HG02938 (cell line): ENCODE measurements around the gene DMKN.

Experiments
- ATAC-seq: cut with Tn5 transposase; IDR thresholded peaks from one replicate; pipeline ENCODE4 v1.9.1; 2021; ENCODE audit warnings: mild to moderate bottlenecking, moderate library complexity; ENCODE audit not compliant: unreplicated experiment

Gene DMKN, protein sequence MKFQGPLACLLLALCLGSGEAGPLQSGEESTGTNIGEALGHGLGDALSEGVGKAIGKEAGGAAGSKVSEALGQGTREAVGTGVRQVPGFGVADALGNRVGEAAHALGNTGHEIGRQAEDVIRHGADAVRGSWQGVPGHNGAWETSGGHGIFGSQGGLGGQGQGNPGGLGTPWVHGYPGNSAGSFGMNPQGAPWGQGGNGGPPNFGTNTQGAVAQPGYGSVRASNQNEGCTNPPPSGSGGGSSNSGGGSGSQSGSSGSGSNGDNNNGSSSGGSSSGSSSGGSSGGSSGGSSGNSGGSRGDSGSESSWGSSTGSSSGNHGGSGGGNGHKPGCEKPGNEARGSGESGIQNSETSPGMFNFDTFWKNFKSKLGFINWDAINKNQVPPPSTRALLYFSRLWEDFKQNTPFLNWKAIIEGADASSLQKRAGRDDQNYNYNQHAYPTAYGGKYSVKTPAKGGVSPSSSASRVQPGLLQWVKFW

DNA sequence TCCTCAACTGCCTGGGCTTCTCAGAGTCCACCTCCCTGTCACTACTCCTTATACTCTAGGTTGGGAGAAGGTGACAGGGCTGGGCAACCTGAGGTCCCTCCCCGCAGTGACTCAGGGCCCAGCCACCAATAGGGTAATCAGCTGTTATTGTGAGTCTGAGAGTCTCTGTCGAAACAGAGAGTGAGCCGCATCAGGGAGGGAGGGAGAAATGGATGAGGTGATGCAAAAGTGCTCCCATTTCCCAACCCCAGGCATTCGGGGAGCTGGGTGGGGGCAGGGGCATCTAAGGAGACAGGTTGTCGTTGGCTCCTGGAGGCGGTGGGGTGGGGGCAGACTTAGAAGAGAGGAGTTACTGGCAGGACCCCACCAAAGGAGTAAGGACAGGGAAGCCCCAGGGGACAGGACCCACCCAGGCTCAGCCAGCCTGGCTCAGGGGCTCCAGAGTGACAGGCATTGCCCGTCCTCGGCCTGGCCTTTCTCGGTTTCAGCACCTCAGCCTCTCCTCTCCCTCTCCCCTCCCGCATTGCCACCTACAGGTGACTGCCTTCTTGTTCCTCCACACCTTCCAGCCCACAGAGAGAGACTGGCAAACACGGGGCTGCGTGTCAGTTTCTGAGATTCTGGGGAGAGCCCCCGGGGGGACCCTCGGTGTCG, at the start of gene DMKN:
Gene DMKN (minus strand): TSS at position 22 of the 654 bp plus-strand sequence. CDS start 174 bp downstream, outside the sequence.
- ATAC-seq: no peak

DNA sequence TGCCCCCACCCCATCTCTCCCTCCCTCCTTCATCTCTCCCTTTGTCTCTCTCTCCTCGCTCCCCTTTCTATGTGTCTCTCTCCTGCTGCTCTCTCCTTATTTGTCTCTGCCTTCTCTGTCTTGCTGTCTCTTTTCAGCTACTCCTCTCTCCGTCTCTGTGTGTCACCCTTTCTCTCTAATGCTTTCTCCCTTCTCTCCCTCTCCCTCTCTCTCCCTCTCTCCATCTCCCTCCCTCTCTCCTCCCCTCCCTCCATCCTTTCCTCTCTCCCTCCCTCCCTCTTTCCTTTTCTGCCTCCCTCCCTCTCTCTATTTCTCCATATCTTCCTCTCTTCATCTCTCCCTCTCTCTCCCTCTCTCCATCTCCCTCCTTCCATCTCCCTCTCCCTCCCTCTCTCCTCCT, 49.3 kb upstream of the DMKN start:
- ATAC-seq: no peak

DNA sequence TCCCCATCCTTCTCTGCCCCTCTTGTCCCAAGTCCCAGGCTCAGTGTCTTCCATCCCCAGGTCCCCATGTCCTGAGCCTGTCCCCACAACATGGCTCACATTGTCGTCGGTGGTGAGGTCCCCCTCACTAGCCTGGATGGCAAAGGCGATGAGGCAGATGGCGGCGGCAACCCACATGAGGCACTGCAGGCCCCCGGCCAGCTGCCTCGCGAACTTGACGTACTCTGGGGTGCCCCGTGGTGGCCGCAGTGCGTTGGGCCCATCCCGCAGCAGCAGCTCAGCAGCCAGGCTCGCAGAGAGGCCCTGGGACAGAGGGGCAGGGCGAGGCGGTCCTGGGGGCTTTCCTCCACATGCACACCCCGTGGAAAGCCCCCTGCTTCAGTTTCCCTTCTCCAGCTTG, 48.9 kb upstream of the DMKN start:
- no peak for ATAC-seq

DNA sequence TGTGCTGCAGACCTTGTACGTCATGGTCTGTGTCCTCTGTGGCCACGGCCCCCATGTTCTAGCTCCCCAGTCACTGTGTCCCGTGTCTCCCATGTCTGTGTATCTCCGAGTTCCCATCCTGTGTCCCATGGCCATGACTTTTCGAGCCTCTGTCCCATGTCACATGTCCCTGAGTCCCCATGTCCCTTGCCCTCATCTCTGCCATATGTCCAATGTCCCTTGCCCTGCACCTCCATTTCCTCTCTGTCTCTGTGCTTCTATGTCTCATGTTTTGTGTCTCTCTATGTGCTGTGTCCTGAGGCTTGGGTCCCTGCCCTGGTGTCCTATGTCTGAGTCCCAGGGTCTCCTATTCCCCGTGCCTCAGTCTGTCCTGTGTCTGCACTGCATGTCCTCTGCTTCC, 48.0 kb upstream of the DMKN start:
- no peak for ATAC-seq

DNA sequence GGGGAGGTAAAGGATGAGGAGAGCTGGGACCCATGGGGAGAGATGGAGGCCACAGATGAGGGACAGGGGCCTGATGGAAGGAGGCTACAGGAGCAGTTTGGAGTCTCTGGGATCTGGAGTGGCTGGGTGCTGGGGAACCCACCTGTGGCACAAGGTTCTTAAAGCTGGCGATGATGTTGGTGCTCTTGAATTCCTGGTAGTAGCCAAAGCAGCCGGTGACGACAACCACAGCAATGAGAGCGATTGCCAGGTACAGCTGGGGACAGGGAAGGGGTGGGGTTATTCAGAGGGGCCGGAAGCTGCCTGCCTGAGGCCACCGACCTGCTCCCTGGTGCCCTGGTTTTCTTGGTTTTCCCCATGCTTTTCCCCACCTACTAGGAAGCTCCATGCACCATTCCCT, 47.2 kb upstream of the DMKN start:
- ATAC-seq: no peak

DNA sequence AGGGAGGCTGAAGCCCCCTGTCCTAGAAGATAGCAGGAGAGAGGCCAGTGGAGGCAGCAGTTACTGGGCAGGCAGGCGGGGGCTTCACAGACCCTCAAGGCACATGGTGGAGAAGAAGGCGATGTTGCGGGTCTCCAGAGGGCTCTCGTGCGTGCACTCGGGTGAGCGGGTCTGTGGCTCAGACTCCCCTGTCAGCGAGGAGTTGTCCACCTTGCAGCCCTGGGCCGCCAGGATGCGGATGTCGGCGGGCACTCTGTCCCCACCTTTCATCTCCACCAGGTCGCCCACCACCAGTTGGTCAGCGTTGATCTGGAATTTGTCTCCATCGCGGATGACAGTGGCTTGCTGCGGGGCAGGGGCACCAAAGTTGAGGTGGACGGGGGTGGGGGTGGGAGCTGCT, 46.8 kb upstream of the DMKN start:
- no peak for ATAC-seq

DNA sequence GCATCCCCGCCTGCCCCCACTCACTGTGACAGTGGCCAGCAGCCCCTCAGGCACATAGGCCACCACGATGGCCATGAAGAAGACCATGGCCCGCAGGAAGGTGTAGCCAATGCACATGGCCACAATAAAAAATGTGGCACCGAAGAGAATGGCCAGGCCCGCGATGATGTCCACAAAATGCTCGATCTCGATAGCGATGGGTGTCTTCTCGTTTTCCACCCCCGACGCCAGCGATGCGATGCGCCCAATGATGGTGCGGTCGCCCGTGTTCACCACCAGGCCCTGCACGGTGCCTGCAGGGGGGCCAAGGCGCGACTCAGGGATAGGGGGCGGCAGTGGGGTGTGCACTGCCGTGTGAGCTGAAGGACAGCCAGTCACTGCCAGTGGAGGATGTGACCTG, 46.3 kb upstream of the DMKN start:
- no peak for ATAC-seq

DNA sequence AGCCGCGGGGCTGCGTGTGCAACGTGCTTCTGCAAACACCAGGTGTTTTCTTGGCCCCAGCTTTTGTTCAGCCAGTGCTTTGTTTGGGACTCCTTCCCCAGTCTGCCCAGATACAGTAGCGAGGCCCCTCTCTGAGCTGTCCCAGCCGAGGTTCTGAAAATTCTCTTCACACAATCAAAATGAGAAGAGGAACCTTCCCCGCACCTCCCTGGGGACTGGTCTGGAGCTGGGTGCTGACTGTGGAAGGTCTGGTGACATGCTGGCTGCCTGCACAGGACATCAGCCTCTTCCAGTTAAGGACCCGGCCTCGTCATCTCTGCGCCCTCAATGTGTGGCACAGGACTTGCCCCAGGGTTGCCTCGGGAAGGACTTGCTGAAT, 45.8 kb upstream of the DMKN start:
- no peak for ATAC-seq

DNA sequence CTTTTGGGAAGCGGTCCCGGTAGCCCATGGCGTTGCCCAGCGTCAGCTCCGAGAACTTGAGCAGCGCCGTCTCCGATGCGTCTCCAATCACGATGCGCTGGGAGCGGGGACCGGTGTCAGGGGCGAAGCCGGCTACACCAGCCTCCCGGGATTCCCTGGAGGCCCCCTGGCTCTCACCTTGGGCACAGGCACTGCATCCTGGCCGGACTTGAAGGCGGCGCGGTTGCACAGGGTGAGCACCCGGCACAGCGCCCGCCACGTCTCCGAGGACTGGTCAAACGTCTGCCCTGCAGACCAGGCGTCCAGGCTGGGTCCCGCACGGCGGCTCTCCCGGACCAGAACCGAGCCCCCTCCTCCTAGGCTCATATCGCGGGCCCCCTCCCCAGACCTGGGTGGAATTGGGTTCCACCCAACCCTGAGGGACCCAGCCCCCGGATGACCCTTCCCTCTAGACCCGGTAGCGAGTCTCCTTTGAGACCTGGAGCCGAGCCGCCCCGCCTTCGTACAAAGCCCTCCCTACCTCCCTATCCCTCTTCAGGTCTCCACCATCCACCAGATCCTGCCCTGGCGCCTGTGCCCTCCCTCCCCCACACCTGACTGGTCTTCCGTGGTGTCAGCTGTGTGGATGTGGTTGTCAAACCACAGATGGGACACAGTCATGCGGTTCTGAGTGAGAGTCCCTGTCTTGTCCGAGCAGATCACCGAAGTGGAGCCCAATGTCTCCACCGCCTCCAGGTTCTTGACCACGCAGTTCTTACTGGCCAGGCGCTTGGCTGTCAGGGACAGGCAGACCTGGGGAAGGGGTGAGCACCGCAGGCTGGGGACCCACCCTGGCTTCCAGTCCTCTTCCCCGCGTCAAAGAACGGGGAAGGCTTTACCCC, 45.2 kb upstream of the DMKN start:
- no peak for ATAC-seq

DNA sequence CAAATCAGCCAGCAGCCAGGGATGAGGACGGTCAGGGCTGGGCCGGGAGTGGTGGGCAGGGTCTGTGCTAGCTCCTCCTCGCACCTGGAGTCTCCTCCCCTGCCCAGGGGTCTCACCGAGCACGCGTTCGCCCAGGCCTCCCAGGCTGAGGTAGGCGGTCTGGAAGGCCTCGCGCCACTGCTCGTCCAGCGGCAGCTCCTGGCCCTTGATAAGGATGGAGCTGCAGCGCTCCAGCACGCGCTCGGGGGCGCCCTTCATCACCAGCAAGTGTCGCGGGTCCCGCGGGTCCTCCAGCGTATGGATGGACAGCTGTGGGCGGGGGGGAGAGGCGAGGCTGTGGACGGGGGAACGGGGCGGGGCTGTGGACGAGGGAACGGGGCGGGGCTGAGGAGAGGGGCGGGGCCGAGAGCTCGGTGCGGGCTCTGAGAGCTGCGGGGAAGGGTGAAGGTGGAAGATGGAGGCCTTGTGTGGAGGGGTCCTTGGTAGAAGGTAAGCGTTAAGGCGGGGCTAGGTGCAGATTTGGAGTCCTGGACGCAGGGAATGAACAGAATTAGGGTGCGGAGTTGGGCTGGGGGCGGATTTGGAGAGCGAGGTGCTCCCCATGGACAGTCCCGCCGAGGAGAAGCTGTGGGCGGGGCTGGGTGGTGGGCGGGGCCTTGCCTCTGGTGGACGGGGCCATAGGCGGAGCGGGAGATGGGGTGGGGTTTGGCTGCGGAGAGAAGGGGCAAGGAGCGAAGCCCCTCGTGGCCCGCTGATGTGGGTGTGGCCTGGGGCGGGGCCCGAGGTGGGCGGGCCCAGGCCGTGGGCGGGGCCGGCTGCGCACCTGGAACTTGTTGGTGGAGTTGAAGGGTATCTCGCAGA, 44.3 kb upstream of the DMKN start:
- no peak for ATAC-seq

DNA sequence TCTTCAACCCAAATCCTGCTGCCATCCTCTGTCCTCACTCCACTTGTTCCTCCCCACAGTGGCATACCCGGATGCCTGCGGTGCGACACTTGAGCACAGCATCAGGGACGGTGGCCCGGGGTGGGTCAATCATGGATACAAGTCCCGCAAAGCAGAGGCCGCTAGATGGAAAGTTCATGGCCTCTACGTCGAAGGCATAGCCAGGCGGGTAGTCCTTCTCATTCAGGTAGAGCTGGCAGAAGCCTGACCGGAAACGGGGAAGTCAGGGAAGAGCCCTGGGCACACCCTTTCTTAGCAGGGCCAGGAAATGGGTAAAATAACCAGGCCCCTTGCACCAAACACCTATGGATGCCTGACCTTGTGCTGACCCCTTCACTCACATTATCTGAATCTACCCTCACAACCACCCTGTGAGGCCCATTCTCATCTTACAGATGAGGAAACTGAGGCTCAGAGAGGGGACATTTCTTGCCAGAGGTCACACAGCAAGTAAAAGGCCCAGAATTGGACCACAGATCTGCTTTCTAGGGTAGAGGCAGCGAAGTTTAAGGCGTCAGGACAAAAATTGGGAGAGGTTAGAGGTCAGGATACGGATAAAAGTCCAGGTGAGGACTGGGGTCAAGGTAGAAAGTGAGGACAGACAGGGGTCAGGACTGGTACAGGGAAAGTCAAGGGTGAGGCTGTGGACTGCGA, 43.5 kb upstream of the DMKN start:
- no peak for ATAC-seq

DNA sequence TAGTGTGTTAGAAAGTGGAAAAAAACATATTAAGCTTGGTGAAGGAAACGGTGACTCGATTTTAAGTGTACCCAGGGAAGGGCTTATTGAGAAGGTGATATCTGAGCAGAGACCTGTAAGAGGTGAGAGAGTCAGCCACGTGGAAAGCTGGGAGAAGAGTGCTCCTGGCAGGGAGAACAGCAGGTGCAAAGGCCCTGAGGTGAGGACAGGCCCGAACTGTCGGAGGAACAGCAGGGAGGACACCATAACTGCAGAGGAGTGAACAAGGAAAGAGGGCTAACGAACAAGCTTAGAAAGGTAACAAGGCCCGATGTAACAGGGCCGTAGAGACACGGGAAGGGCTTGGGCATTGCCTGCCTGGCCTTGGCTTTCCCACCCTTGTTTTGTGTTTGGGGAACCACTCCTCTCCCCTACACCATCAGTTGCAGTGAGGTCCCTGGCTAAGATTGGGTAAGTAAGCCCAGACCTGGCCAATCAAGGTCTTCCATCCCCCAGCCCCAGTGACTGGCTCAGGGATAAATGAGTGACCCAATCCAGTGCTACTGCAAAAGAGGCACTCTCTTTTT, 42.7 kb upstream of the DMKN start:
- no peak for ATAC-seq

DNA sequence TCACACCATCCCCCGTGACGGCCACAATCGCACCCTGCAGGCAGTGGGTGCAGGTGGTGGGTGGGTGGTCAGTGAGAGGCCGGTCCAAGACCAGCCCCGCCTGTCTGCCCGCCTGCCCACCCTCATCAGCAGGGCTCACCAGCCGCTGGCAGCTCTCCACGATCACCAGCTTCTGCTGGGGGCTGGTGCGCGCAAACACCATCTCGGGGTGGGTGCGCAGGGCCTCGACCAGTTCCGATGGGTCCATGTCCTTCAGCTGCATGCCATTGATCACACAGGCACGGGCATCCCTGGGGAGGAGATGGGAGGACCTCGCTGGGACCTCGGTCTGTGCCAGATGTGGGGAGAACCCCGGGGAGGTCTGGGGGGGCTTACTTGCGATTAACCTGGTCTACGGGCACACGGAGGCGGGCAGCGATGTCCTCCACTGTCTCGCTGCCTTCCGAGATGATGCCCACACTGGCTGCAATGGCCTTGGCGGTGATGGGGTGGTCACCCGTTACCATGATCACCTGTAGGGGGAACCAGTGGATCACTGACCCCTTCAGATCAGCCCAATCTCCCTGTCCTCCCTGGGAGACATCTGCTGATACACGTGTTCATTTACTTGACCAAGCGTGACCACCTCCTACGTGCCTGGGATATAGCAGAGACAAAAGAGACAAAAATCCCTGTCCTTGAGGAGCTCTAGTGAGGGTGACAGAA, 42.0 kb upstream of the DMKN start:
- no peak for ATAC-seq

DNA sequence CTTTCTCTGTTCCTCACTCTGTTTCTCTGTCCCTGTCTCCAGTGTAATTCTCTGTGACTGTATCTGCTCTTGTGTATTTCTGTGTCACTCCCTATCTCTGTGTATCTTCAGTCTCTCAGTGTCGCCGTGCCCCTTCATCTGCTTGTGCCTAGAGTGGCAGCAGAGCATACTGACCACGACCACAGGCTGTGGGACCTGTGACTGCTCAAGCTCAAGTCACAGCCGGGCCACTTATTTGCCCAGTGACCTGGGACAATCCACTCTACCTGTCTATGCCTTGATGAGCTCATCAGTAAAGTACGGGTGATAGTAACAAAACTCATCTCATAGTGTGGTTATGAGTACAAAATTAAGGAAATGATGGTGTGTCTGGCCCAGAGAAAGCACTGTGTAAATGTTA, 40.6 kb upstream of the DMKN start:
- no peak for ATAC-seq

DNA sequence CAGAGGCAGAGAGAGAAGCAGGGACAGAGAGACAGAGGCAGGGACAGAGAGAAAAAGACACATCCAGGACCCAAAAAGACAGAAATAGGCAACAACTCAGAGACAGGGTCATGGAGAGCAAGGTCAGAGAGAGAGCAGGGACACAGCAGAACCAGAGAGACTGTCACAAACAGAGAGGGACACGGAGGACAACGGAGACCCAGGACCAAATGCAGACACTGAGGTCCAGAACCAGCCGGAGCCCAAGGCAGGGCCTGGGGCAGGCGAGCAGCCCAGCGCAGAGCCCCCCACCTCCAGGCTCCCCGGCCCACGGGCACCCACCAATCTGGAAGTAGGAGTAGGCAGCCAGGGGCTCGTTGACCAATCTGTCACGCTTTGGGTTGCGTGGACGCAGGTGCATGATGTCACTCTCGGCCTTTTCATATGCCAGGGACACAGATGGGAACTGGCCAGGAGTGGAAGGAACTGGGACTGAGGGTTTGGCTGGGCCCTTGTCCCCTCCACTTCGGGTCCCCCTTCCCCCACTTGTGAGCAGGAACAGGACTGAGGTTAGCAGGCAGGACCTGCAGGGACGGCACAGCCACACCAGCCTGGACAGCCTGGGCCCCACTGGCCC, 40.0 kb upstream of the DMKN start:
- no peak for ATAC-seq

DNA sequence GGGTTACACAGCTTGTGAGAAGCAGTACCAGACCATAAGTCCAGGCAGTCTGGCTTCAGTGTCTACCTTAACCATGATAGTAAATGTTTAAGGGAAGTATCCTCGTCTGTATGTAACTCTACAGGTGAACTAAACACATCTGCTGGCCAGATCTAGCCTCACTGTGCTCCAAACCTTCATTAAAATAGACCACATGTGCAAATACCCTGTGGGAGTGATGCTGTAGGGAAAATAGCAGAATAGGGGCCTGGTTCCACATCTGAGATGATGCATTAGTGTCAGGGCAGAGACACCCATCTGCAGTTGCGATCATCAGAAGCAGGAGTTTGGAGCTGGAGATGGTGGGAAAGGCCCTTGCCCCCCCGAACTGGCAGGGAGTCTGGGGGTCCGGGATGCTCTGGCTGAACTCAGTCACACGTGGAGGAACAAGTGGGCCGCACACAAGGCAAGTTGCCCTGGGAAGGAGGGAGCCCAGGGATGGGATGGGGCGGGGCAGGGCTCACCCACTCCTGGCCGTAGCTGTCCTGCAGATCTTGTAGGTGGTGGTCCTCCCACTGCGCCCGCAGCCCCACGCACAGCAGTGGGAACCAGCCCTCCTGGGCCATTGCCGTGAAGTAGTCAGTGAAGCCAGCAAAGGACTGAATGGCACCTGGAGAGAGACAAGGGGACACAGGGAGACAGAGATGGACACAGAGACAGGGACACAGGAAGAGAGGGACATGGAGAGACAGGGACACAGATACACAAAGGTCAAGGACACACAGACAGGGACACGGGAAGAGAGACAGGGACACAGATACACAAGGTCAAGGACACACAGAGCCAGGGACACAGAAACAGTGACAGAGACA, 39.3 kb upstream of the DMKN start:
- no peak for ATAC-seq

DNA sequence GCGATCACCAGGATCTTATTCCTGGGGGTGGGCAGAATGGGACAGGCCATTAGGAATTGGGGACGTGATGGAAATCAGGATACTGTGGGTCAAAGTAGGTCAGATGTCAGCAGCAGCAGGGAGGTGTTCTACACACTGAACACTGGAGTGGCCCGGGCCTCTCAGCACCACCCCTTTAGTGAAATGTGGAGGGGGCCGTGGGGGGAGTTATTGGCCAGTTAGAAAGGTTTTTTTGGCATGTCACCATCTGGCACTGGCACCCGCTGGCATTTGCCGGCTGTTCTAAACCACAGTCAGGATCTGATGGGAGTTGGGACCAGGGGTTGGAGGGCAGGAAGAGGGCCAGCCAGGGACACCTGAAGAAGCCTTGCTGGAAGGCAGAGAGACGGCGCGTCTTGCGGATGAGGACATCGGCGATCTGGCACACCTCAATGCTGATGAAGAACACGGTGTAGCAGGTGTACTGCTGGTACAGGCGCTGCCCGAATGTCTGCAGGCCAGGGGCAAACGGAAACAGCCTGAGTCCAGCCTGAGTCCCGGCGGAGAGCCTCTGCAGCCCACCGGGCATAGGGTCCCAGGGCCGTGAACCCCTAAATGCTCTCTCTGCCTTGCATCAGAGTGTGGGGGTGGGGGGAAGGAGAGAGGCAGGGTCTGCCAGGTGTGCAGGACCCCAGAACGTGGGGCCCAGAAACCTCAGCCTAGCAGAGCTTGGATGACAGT, 37.8 kb upstream of the DMKN start:
- ATAC-seq: no peak
